ENCODE data around the gene PIGP. TPM values are rescaled to one million over a fixed set of nuclear protein-coding genes. Genes with fewer than 3 reads are reported as not detected.

PIGP gene
- total and polyA plus RNA-seq, 2 of the 13 experiments (the other 11 are each of a cell fraction or from before 2014, with no cell fraction given), result 14.8 to 33.4 TPM

DNA sequence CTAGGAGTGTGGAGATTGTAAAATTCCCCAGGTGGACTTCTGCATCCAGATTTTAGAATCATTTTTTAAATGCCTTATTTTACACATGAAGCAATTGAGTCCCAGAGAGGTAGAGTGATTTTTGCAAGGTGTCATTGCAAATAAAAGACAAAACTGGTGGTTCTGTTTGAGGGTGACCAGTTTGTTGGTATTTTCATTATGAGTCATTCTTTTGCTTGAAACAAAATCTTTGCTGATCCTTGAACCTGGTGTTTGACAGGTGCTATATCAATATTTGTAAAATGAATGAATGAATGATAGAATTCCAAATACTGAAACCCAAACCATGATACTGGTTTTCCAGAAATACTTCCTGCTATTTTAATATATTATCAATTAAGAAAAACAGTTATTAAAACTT is 44.3 kb upstream of the PIGP start (continued):
- TF ChIP-seq, protein P1, sequence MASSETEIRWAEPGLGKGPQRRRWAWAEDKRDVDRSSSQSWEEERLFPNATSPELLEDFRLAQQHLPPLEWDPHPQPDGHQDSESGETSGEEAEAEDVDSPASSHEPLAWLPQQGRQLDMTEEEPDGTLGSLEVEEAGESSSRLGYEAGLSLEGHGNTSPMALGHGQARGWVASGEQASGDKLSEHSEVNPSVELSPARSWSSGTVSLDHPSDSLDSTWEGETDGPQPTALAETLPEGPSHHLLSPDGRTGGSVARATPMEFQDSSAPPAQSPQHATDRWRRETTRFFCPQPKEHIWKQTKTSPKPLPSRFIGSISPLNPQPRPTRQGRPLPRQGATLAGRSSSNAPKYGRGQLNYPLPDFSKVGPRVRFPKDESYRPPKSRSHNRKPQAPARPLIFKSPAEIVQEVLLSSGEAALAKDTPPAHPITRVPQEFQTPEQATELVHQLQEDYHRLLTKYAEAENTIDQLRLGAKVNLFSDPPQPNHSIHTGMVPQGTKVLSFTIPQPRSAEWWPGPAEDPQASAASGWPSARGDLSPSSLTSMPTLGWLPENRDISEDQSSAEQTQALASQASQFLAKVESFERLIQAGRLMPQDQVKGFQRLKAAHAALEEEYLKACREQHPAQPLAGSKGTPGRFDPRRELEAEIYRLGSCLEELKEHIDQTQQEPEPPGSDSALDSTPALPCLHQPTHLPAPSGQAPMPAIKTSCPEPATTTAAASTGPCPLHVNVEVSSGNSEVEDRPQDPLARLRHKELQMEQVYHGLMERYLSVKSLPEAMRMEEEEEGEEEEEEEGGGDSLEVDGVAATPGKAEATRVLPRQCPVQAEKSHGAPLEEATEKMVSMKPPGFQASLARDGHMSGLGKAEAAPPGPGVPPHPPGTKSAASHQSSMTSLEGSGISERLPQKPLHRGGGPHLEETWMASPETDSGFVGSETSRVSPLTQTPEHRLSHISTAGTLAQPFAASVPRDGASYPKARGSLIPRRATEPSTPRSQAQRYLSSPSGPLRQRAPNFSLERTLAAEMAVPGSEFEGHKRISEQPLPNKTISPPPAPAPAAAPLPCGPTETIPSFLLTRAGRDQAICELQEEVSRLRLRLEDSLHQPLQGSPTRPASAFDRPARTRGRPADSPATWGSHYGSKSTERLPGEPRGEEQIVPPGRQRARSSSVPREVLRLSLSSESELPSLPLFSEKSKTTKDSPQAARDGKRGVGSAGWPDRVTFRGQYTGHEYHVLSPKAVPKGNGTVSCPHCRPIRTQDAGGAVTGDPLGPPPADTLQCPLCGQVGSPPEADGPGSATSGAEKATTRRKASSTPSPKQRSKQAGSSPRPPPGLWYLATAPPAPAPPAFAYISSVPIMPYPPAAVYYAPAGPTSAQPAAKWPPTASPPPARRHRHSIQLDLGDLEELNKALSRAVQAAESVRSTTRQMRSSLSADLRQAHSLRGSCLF (CRISPR knock-in tag; IDR thresholded peaks at IDR 0.05; ENCODE audit: borderline replicate concordance), result no peak
- TF ChIP-seq ZNF547 (CRISPR knock-in tag; IDR thresholded peaks at IDR 0.05), result no peak
- no peak for TF ChIP-seq NFYC (CRISPR knock-in tag; IDR thresholded peaks at IDR 0.05)
- TF ChIP-seq ZNF225 (CRISPR knock-in tag; IDR thresholded peaks at IDR 0.05), result no peak
- TF ChIP-seq ASH2L (IDR thresholded peaks at IDR 0.05; ENCODE audit: insufficient read length, low read depth, low read length), result no peak
- TF ChIP-seq ZNF354B (CRISPR knock-in tag; IDR thresholded peaks at IDR 0.05), result no peak
- TF ChIP-seq MAFK (conservative IDR thresholded peaks at IDR 0.05 in 1 of 2, IDR thresholded peaks at IDR 0.05 in 1 of 2; ENCODE audit: low read length in 2 of 2), result peak; percentile 29 to 62; a peak in 2 of 4 replicates
- TF ChIP-seq NFE2L2 (IDR thresholded peaks at IDR 0.05; ENCODE audit: low read length), result no peak
- TF ChIP-seq, protein P2, sequence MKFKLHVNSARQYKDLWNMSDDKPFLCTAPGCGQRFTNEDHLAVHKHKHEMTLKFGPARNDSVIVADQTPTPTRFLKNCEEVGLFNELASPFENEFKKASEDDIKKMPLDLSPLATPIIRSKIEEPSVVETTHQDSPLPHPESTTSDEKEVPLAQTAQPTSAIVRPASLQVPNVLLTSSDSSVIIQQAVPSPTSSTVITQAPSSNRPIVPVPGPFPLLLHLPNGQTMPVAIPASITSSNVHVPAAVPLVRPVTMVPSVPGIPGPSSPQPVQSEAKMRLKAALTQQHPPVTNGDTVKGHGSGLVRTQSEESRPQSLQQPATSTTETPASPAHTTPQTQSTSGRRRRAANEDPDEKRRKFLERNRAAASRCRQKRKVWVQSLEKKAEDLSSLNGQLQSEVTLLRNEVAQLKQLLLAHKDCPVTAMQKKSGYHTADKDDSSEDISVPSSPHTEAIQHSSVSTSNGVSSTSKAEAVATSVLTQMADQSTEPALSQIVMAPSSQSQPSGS (CRISPR knock-in tag; IDR thresholded peaks at IDR 0.05), result no peak
- TF ChIP-seq, protein P3, sequence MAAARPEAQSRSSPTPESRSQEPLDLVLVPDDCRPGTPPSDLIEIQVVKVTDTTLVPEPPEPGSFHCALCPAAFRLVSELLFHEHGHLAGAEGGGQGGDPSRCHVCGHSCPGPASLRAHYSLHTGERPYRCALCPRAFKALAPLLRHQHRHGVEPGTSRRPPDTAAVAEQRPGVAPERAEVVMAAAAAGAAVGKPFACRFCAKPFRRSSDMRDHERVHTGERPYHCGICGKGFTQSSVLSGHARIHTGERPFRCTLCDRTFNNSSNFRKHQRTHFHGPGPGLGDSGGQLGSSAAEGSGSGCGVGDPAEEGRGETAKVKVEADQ (CRISPR knock-in tag; IDR thresholded peaks at IDR 0.05; ENCODE audit: borderline replicate concordance), result no peak
- TF ChIP-seq ZNF136 (CRISPR knock-in tag; IDR thresholded peaks at IDR 0.05; ENCODE audit: low read depth), result no peak
- peak; percentile 88 for TF ChIP-seq FOSL2 (CRISPR knock-in tag; IDR thresholded peaks at IDR 0.05)
- no peak for TF ChIP-seq ZKSCAN5 (CRISPR knock-in tag; IDR thresholded peaks at IDR 0.05)
- TF ChIP-seq ZNF850 (CRISPR knock-in tag; conservative IDR thresholded peaks at IDR 0.05), result no peak
- TF ChIP-seq, protein P4, sequence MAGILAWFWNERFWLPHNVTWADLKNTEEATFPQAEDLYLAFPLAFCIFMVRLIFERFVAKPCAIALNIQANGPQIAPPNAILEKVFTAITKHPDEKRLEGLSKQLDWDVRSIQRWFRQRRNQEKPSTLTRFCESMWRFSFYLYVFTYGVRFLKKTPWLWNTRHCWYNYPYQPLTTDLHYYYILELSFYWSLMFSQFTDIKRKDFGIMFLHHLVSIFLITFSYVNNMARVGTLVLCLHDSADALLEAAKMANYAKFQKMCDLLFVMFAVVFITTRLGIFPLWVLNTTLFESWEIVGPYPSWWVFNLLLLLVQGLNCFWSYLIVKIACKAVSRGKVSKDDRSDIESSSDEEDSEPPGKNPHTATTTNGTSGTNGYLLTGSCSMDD (CRISPR knock-in tag; IDR thresholded peaks at IDR 0.05), result no peak
- TF ChIP-seq IKZF4 (CRISPR knock-in tag; IDR thresholded peaks at IDR 0.05; ENCODE audit: borderline replicate concordance, low read depth, not compliant biosample characterization), result no peak
- TF ChIP-seq NFATC3 (CRISPR knock-in tag; IDR thresholded peaks at IDR 0.05), result no peak
- TF ChIP-seq TAF15 (IDR thresholded peaks at IDR 0.05; ENCODE audit: low read depth, low read length, poor library complexity, severe bottlenecking), result no peak
- TF ChIP-seq MAF1 (CRISPR knock-in tag; IDR thresholded peaks at IDR 0.05; ENCODE audit: borderline replicate concordance), result no peak
- TF ChIP-seq MYNN (CRISPR knock-in tag; IDR thresholded peaks at IDR 0.05; ENCODE audit: low read depth), result no peak
- no peak for TF ChIP-seq XRCC5 (optimal IDR thresholded peaks at IDR 0.05; ENCODE audit: low read length)
- no peak for TF ChIP-seq ZNF530 (CRISPR knock-in tag; IDR thresholded peaks at IDR 0.05; ENCODE audit: low read depth)
- TF ChIP-seq ZNF550 (CRISPR knock-in tag; IDR thresholded peaks at IDR 0.05; ENCODE audit: borderline replicate concordance), result no peak
- TF ChIP-seq MEIS2 (CRISPR knock-in tag; IDR thresholded peaks at IDR 0.05), result no peak
